Measurements from ENCODE around the gene HERC2. TPM values are rescaled to one million over a fixed set of nuclear protein-coding genes. Genes with fewer than 3 reads are reported as not detected.

Gene HERC2
- total and polyA plus RNA-seq, 2 of the 13 experiments (the other 11 are each of a cell fraction or from before 2014, with no cell fraction given), result 17.6 to 24.8 TPM

GRCh38 chr15:28112962-28113361 lies 209.0 kb downstream of the HERC2 start:
- Histone ChIP-seq H3K27me3 (ENCODE audit: control insufficient read depth in 1 of 2, insufficient read depth in 2 of 2, low read length in 2 of 2) (no peaks in the 10 kb centered on the region), H3K4me2 (ENCODE audit: low read depth, low read length) (no peak overlapping the region), H3K9me3 (ENCODE audit: low read length) (no peaks in the 10 kb centered on the region), H2AFZ (ENCODE audit: low read length) (no peak overlapping the region), H3K36me3 (replicated peaks in 1 of 2; ENCODE audit: control insufficient read depth in 1 of 2, insufficient read depth in 2 of 2, low read length in 2 of 2) (peaks cover 16 to 53% of the 10 kb centered on the region in 2 experiments; a peak in 4 of 5 replicates), H3K9ac (ENCODE audit: insufficient read depth, low read depth, low read length) (no peak overlapping the region), H3K4me3 (replicated peaks in 1 of 3; ENCODE audit: insufficient read depth in 1 of 3, low read depth in 2 of 3, low read length in 3 of 3) (no peak overlapping the region), H3K27ac (ENCODE audit: extremely low read length, insufficient read depth, low read length) (no peak overlapping the region), H4K20me1 (ENCODE audit: insufficient read depth, low read length) (no peaks in the 10 kb centered on the region), H3K79me2 (ENCODE audit: insufficient read depth, low read length) (no peaks in the 10 kb centered on the region), H3K4me1 (ENCODE audit: insufficient read depth, low read length) (no peaks in the 10 kb centered on the region)
- in situ Hi-C loops (cut with HindIII; ENCODE audit: extremely low pct_ligation_motif_present, low pct_unique_long_range_greater_than_20kb) (no loop called here), intact Hi-C loops (cut with micrococcal nuclease; ENCODE audit: unreplicated experiment) (no loop called here)
- TF ChIP-seq NR1H2 (CRISPR knock-in tag; IDR thresholded peaks at IDR 0.05; ENCODE audit: borderline replicate concordance, low read depth), result no peak
- TF ChIP-seq KDM5B (CRISPR knock-in tag; IDR thresholded peaks at IDR 0.05; ENCODE audit: borderline replicate concordance), result no peak
- no peak for TF ChIP-seq FUBP1 (CRISPR knock-in tag; IDR thresholded peaks at IDR 0.05; ENCODE audit: borderline replicate concordance)
- ATAC-seq, result no peak
- ChIA-PET CTCF (ENCODE audit: low intra/inter-chr PET ratio, low total read pairs) (no interaction called here), POLR2A (no interaction called here)
- FAIRE-seq, result no peak
- no peak for DNase-seq (ENCODE audit: low spot score)
- WGBS (ENCODE audit: low lambda C conversion rate), result 94% methylated on average over 22 of the region's 26 CpGs
- no TSS peak for BruUV-seq (replicated peaks)

- 98% methylated on average over 18 of the region's 20 CpGs for WGBS (ENCODE audit: low lambda C conversion rate)
- no peak for FAIRE-seq
- CTCF ChIA-PET (ENCODE audit: low intra/inter-chr PET ratio, low total read pairs), result no interaction called here
These were observed 209.7 kb downstream of the HERC2 start for GRCh38 chr15:28112101-28112760.

More at GRCh38 chr15:28112101-28112760, 209.7 kb downstream of the HERC2 start:
- Histone ChIP-seq H4K20me1 (ENCODE audit: insufficient read depth, low read length) (no peaks in the 10 kb centered on the region), H3K27ac (ENCODE audit: extremely low read length, insufficient read depth, low read length) (no peak overlapping the region), H3K4me1 (ENCODE audit: insufficient read depth, low read length) (no peaks in the 10 kb centered on the region), H3K27me3 (ENCODE audit: control insufficient read depth in 1 of 2, insufficient read depth in 2 of 2, low read length in 2 of 2) (peaks cover 1 to 7% of the 10 kb centered on the region in 2 experiments; a peak in 3 of 5 replicates), H3K4me3 (replicated peaks in 1 of 3; ENCODE audit: insufficient read depth in 1 of 3, low read depth in 2 of 3, low read length in 3 of 3) (no peak overlapping the region), H3K79me2 (ENCODE audit: insufficient read depth, low read length) (no peaks in the 10 kb centered on the region), H3K9ac (ENCODE audit: insufficient read depth, low read depth, low read length) (no peak overlapping the region), H2AFZ (ENCODE audit: low read length) (no peak overlapping the region), H3K36me3 (replicated peaks in 1 of 2; ENCODE audit: control insufficient read depth in 1 of 2, insufficient read depth in 2 of 2, low read length in 2 of 2) (peaks cover 16 to 46% of the 10 kb centered on the region in 2 experiments; a peak in 4 of 5 replicates), H3K4me2 (ENCODE audit: low read depth, low read length) (no peak overlapping the region), H3K9me3 (ENCODE audit: low read length) (no peaks in the 10 kb centered on the region)
- intact Hi-C loops (cut with micrococcal nuclease; ENCODE audit: unreplicated experiment) (no loop called here), in situ Hi-C loops (cut with HindIII; ENCODE audit: extremely low pct_ligation_motif_present, low pct_unique_long_range_greater_than_20kb) (no loop called here)
- no TSS peak for BruUV-seq (replicated peaks)
- POLR2A ChIA-PET, result no interaction called here
- no peak for ATAC-seq
- DNase-seq (ENCODE audit: low spot score), result no peak
- TF ChIP-seq ZNF772 (CRISPR knock-in tag; IDR thresholded peaks at IDR 0.05) (no peak), IKZF1 (IDR thresholded peaks at IDR 0.05) (no peak)

Measured in HepG2 (cell line).